Cerebellar nuclear complex (tissue), 1 donor: ENCODE measurements around the gene FAT1.

Experiments
- DNase-seq, 2 experiments: peaks; one replicate each; lab custom pipeline; 2025; lab: John Stamatoyannopoulos, UW

Gene FAT1

GRCh38 chr4:186561748-186562147 lies 161.9 kb downstream of the FAT1 start:
- DNase-seq, result no peak

- DNase-seq, result no peak
Observed at GRCh38 chr4:186560647-186561046, 163.0 kb downstream of the FAT1 start.

GRCh38 chr4:186557486-186557885 lies 166.2 kb downstream of the FAT1 start:
- DNase-seq, result no peak

GRCh38 chr4:186557061-186557460 lies 166.6 kb downstream of the FAT1 start:
- DNase-seq, result no peak

GRCh38 chr4:186554914-186555827 lies 168.5 kb downstream of the FAT1 start, which contains the start of gene MTNR1A:
Gene MTNR1A (minus strand): TSS chr4:186555567. CDS start chr4:186555365, 202 bp downstream.
- DNase-seq, result no peak

GRCh38 chr4:186554539-186554913 lies 169.1 kb downstream of the FAT1 start:
- DNase-seq, result no peak

- DNase-seq, result no peak
Observed at GRCh38 chr4:186553717-186554116, 169.9 kb downstream of the FAT1 start.

GRCh38 chr4:186551849-186552248 lies 171.8 kb downstream of the FAT1 start:
- DNase-seq, result no peak

GRCh38 chr4:186545436-186545835 lies 178.2 kb downstream of the FAT1 start:
- no peak for DNase-seq

GRCh38 chr4:186543206-186543605 lies 180.4 kb downstream of the FAT1 start:
- DNase-seq, result peak in 1 of 2 experiments; percentile 29

GRCh38 chr4:186541801-186542200 lies 181.9 kb downstream of the FAT1 start:
- DNase-seq, result no peak

GRCh38 chr4:186537843-186538521 lies 185.7 kb downstream of the FAT1 start:
- DNase-seq, result no peak
